Prostate gland (tissue), 2 donors: ENCODE results near the gene TLX2.

Experiments used
- CTCF ChIP-seq, 4 experiments: fragments of 200-600 bp in 2 of 4; fragments of 450-650 bp in 2 of 4; sonication (generic) in 2 of 4; IDR thresholded peaks; 1 replicate in 3 of 4; 2 replicates in 1 of 4; pipeline ENCODE4 v1.5.1; 2016 to 2019; ENCODE audit warnings: antibody characterized with exemption in 4 of 4, mild to moderate bottlenecking in 2 of 4, moderate library complexity in 2 of 4
- POLR2AphosphoS5 ChIP-seq: sonication (generic); formaldehyde crosslinking; IDR thresholded peaks from one replicate; pipeline ENCODE4 v1.6.1; 2017; ENCODE audit warnings: antibody characterized with exemption

- peak; percentile 98 for TF ChIP-seq POLR2AphosphoS5
- TF ChIP-seq CTCF (IDR thresholded peaks at IDR 0.05), result peak; percentile 61 to 94 (median 90)
Measured at GRCh38 chr2:74482801-74483674, 31.2 kb upstream of the TLX2 start, which contains the start of the genes CCDC142 and TTC31.
